ENCODE data around the gene ARID3A. TPM values are rescaled to one million over a fixed set of nuclear protein-coding genes. Genes with fewer than 3 reads are reported as not detected.

The ARID3A gene
- total RNA-seq, 1 experiment from 2014 or later: 34.8 TPM

GRCh38 chr19:939922-940321, 14.1 kb downstream of the ARID3A start:
- H3K27ac ChIP-seq: no peak overlapping the region
- DNase-seq: no peak
- peaks cover 35% of the 10 kb centered on the region for H3K36me3 ChIP-seq
- no peaks in the 10 kb centered on the region for H3K27me3 ChIP-seq
- H3K4me1 ChIP-seq: peaks cover 4% of the 10 kb centered on the region
- H3K4me3 ChIP-seq: no peak overlapping the region
- H3K9me3 ChIP-seq (replicated peaks): no peaks in the 10 kb centered on the region

GRCh38 chr19:940591-941291, 14.9 kb downstream of the ARID3A start:
- H3K4me3 ChIP-seq: no peak overlapping the region
- no peak overlapping the region for H3K27ac ChIP-seq
- H3K4me1 ChIP-seq: no peaks in the 10 kb centered on the region

GRCh38 chr19:941292-942132, 15.7 kb downstream of the ARID3A start:
- Histone ChIP-seq H3K36me3 (peaks cover 26% of the 10 kb centered on the region), H3K4me3 (no peak overlapping the region), H3K4me1 (no peaks in the 10 kb centered on the region), H3K27me3 (no peaks in the 10 kb centered on the region), H3K9me3 (replicated peaks) (no peaks in the 10 kb centered on the region), H3K27ac (no peak overlapping the region)
- DNase-seq: no peak

More at GRCh38 chr19:940591-941291, 14.9 kb downstream of the ARID3A start:
- H3K36me3 ChIP-seq: peaks cover 33% of the 10 kb centered on the region
- no peak for DNase-seq
- no peaks in the 10 kb centered on the region for H3K27me3 ChIP-seq
- H3K9me3 ChIP-seq (replicated peaks): no peaks in the 10 kb centered on the region

GRCh38 chr19:942133-942645, 16.4 kb downstream of the ARID3A start:
- Histone ChIP-seq H3K27me3 (no peaks in the 10 kb centered on the region), H3K36me3 (peaks cover 24% of the 10 kb centered on the region), H3K27ac (no peak overlapping the region), H3K4me1 (no peaks in the 10 kb centered on the region), H3K9me3 (replicated peaks) (no peaks in the 10 kb centered on the region), H3K4me3 (no peak overlapping the region)
- DNase-seq: no peak

GRCh38 chr19:943551-944170, 17.8 kb downstream of the ARID3A start:
- Histone ChIP-seq H3K4me3 (no peak overlapping the region), H3K27me3 (no peaks in the 10 kb centered on the region), H3K27ac (no peak overlapping the region), H3K4me1 (no peaks in the 10 kb centered on the region), H3K9me3 (replicated peaks) (no peaks in the 10 kb centered on the region), H3K36me3 (peaks cover 20% of the 10 kb centered on the region)
- no peak for DNase-seq

GRCh38 chr19:944171-944567, 18.3 kb downstream of the ARID3A start:
- Histone ChIP-seq H3K4me3 (no peak overlapping the region), H3K36me3 (peaks cover 19% of the 10 kb centered on the region), H3K27me3 (no peaks in the 10 kb centered on the region), H3K9me3 (replicated peaks) (no peaks in the 10 kb centered on the region), H3K4me1 (no peaks in the 10 kb centered on the region), H3K27ac (no peak overlapping the region)
- DNase-seq: no peak

- Histone ChIP-seq H3K27ac (no peak overlapping the region), H3K9me3 (replicated peaks) (no peaks in the 10 kb centered on the region), H3K4me3 (no peak overlapping the region), H3K27me3 (no peaks in the 10 kb centered on the region), H3K4me1 (no peaks in the 10 kb centered on the region), H3K36me3 (peaks cover 14% of the 10 kb centered on the region; the same call in 1 of the 2 replicates)
- DNase-seq: no peak
Measured at GRCh38 chr19:944663-945241, 18.9 kb downstream of the ARID3A start.

- peaks cover 11% of the 10 kb centered on the region; the same call in 1 of the 2 replicates for H3K36me3 ChIP-seq
- no peaks in the 10 kb centered on the region for H3K9me3 ChIP-seq (replicated peaks)
- no peak overlapping the region for H3K27ac ChIP-seq
- H3K27me3 ChIP-seq: no peaks in the 10 kb centered on the region
- no peak overlapping the region for H3K4me3 ChIP-seq
- H3K4me1 ChIP-seq: no peaks in the 10 kb centered on the region
- DNase-seq: no peak
Measured at GRCh38 chr19:945401-946252, 19.8 kb downstream of the ARID3A start.

GRCh38 chr19:947090-947706, 21.4 kb downstream of the ARID3A start:
- H3K4me1 ChIP-seq: no peaks in the 10 kb centered on the region
- H3K36me3 ChIP-seq: peaks cover 11% of the 10 kb centered on the region; the same call in 1 of the 2 replicates
- H3K27ac ChIP-seq: no peak overlapping the region

GRCh38 chr19:947707-948539, 22.1 kb downstream of the ARID3A start:
- H3K4me3 ChIP-seq: no peak overlapping the region
- H3K27ac ChIP-seq: no peak overlapping the region
- DNase-seq: no peak
- peaks cover 11% of the 10 kb centered on the region; the same call in 1 of the 2 replicates for H3K36me3 ChIP-seq
- H3K27me3 ChIP-seq: no peaks in the 10 kb centered on the region
- no peaks in the 10 kb centered on the region for H3K4me1 ChIP-seq
- no peaks in the 10 kb centered on the region for H3K9me3 ChIP-seq (replicated peaks)

More at GRCh38 chr19:947090-947706, 21.4 kb downstream of the ARID3A start:
- Histone ChIP-seq H3K9me3 (replicated peaks) (no peaks in the 10 kb centered on the region), H3K4me3 (no peak overlapping the region), H3K27me3 (no peaks in the 10 kb centered on the region)
- no peak for DNase-seq

GRCh38 chr19:948842-949496, 23.1 kb downstream of the ARID3A start:
- H3K4me3 ChIP-seq: no peak overlapping the region
- peaks cover 7% of the 10 kb centered on the region; the same call in 1 of the 2 replicates for H3K36me3 ChIP-seq
- no peak for DNase-seq
- no peak overlapping the region for H3K27ac ChIP-seq
- no peaks in the 10 kb centered on the region for H3K4me1 ChIP-seq
- no peaks in the 10 kb centered on the region for H3K27me3 ChIP-seq
- H3K9me3 ChIP-seq (replicated peaks): no peaks in the 10 kb centered on the region

- no peak for DNase-seq
- Histone ChIP-seq H3K36me3 (peaks cover 7% of the 10 kb centered on the region; the same call in 1 of the 2 replicates), H3K4me1 (no peaks in the 10 kb centered on the region), H3K4me3 (no peak overlapping the region), H3K9me3 (replicated peaks) (no peaks in the 10 kb centered on the region), H3K27ac (no peak overlapping the region), H3K27me3 (no peaks in the 10 kb centered on the region)
Measured at GRCh38 chr19:950352-951066, 24.7 kb downstream of the ARID3A start.
